Ishikawa (cell line): Measurements from ENCODE around the gene PPP2R5E.

ENCODE experiments used
- CEBPB ChIP-seq: IDR thresholded peaks from 2 replicates; pipeline ENCODE4 v1.6.1; 2012
- CREB1 ChIP-seq: IDR thresholded peaks from 2 replicates; pipeline ENCODE4 v1.6.1; 2012; ENCODE audit warnings: low read depth
- EGR1 ChIP-seq: IDR thresholded peaks from 2 replicates; pipeline ENCODE4 v1.6.1; 2012
- RAD21 ChIP-seq: IDR thresholded peaks from 2 replicates; pipeline ENCODE4 v1.6.1; 2012; ENCODE audit warnings: low read depth
- USF1 ChIP-seq: IDR thresholded peaks from 2 replicates; pipeline ENCODE4 v1.6.1; 2012
- YY1 ChIP-seq: IDR thresholded peaks from 2 replicates; pipeline ENCODE4 v1.6.1; 2012; ENCODE audit warnings: low read depth
- TF ChIP-seq, protein P1 (sequence below): IDR thresholded peaks from 2 replicates; pipeline ENCODE4 v1.6.1; 2012; ENCODE audit warnings: low read depth, mild to moderate bottlenecking

- TF ChIP-seq USF1 = no peak
- TF ChIP-seq, protein P1, sequence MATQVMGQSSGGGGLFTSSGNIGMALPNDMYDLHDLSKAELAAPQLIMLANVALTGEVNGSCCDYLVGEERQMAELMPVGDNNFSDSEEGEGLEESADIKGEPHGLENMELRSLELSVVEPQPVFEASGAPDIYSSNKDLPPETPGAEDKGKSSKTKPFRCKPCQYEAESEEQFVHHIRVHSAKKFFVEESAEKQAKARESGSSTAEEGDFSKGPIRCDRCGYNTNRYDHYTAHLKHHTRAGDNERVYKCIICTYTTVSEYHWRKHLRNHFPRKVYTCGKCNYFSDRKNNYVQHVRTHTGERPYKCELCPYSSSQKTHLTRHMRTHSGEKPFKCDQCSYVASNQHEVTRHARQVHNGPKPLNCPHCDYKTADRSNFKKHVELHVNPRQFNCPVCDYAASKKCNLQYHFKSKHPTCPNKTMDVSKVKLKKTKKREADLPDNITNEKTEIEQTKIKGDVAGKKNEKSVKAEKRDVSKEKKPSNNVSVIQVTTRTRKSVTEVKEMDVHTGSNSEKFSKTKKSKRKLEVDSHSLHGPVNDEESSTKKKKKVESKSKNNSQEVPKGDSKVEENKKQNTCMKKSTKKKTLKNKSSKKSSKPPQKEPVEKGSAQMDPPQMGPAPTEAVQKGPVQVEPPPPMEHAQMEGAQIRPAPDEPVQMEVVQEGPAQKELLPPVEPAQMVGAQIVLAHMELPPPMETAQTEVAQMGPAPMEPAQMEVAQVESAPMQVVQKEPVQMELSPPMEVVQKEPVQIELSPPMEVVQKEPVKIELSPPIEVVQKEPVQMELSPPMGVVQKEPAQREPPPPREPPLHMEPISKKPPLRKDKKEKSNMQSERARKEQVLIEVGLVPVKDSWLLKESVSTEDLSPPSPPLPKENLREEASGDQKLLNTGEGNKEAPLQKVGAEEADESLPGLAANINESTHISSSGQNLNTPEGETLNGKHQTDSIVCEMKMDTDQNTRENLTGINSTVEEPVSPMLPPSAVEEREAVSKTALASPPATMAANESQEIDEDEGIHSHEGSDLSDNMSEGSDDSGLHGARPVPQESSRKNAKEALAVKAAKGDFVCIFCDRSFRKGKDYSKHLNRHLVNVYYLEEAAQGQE = no peak
- TF ChIP-seq EGR1 = no peak
- no peak for TF ChIP-seq CEBPB
- no peak for TF ChIP-seq YY1
- no peak for TF ChIP-seq CREB1
- TF ChIP-seq RAD21 = no peak
Measured at GRCh38 chr14:63563370-63564026, 20.3 kb upstream of the PPP2R5E start.
